Astrocyte of the hippocampus (primary cell): ENCODE measurements around the gene USP30.
A peak's percentile ranks its signal among the peaks of the same experiment; 100 is the strongest.

ENCODE experiments used
- DNase-seq: peaks from one replicate; pipeline ENCODE4 v3.0.0; 2011; ENCODE audit warnings: low read depth, low spot score

Gene USP30

DNA sequence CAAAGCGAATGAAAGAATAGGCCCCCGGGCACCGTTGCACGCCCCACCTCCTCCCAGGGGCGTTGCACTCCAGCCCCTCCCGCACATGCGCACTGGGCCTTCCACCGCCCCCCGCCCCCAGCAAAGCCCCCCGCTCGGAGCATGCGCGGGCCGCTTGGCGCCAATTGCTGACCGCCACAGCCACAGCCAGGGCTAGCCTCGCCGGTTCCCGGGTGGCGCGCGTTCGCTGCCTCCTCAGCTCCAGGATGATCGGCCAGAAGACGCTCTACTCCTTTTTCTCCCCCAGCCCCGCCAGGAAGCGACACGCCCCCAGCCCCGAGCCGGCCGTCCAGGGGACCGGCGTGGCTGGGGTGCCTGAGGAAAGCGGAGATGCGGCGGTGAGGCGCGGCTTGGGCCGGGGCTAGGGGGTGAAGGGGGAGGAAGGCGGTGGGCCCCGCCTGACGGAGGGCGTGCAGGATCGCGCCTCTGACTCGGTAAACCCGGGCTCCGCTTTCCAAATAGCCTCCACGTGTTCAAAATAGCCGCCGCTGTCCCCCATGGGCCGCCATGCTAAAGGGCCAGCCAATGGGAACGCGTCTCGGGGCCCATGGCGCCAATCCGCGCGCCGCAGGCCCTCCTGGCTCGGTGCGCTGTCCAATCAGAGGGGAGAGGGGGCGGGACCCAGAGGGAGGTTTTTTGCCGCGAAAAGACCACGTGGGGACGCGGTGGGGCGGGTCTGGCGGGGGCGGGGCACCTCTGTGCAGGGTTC lies 45.2 kb downstream of the USP30 start, which contains the start of gene UNG:
Gene UNG (plus strand): TSS at position 163 of the 748 bp plus-strand sequence. CDS start 83 bp downstream, at position 246.
- DNase-seq = peak; percentile 99

DNA sequence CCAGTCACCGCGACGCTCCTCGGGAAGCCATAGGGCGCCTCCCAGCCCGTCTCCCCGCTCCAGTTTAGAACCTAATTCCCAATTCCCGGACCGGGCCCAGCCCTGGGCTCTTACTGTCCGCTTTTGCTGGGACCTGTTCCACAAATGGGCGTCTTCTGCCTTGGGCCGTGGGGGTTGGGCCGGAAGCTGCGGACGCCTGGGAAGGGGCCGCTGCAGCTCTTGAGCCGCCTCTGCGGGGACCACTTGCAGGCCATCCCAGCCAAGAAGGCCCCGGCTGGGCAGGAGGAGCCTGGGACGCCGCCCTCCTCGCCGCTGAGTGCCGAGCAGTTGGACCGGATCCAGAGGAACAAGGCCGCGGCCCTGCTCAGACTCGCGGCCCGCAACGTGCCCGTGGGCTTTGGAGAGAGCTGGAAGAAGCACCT lies 45.8 kb downstream of the USP30 start:
- DNase-seq = peak; percentile 82

DNA sequence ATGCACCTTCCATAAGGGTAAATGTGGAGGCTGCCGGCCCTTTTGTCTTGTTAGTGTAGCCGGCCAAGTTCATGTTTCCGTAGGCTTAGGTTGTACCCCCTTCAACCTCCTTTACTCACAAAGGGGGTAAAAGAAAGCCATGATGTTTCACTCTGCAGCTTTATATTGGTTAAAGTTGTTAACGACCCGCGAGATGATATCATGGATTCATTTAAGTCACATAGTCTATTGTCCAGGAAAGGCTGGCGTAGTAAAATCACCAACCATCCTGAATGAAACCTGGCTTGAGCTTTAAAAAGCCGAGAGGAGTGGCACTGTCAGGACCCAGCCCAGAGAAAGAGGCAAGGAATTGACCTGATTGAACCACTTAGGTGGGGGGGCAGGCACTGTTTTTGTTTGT lies 46.3 kb downstream of the USP30 start:
- peak; percentile 40 for DNase-seq

DNA sequence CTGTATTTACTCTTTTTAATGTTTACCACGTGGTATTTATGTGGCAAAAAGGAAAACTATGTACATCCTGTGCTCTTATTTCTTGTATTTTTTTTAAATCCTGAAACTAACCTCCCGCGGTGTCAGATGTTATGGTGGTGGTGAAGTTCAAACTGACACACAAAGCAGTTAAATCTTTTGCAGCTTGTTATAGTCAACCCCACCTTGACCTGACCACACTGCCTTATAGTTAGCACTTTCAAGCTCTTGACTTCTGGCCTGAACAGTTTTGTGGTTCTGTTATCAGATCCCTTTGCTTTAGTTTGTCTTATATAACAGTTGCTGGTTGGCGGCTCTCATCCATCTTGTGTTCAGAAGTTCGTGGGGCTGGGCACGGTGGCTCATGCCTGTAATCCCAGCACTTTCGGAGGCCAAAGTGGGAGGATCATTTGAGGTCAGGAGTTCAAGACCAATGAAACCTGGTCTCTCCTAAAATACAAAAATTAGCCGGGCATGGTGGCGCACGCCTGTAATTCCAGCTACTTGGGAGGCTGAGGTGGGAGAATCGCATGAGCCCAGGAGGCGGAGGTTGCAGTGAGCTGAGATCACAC lies 47.1 kb downstream of the USP30 start:
- DNase-seq = no peak

DNA sequence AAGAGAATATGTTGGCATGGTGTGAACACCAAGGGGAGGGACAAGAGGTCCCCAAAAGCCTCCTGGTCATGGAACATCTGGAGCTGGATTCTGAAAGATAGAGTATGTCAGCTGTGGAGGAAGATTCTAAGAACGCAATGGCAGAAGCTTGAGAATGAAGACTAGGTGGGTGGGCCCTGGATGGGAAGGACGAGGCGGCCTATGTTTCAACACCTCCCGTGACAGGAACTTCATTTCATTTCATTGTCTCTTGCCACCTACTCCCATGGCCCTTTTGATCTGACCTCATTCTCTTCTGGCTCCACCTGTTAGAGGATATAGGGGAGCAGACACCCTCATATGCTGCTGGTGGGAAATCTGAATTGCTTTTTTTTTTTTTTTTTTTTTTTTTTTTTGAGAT lies 48.4 kb downstream of the USP30 start:
- DNase-seq = no peak

DNA sequence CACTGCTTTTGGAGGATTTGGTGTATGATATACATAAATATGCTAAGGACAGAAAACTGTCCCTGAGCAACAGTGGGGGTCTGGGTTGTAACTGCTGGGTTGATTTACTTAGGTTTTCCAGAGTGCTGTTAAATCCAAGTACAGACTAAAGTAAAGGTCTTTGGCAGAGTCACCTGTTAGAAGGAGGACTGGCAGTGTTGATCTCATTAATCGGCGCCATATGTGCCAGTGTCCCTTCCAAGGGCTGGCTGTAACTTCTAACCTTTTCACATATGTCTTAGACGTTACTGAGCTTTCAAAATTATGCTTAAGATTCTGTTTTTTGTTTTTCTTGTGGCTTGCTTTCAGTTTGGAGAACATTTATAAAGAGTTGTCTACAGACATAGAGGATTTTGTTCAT lies 50.1 kb downstream of the USP30 start:
- DNase-seq = no peak

DNA sequence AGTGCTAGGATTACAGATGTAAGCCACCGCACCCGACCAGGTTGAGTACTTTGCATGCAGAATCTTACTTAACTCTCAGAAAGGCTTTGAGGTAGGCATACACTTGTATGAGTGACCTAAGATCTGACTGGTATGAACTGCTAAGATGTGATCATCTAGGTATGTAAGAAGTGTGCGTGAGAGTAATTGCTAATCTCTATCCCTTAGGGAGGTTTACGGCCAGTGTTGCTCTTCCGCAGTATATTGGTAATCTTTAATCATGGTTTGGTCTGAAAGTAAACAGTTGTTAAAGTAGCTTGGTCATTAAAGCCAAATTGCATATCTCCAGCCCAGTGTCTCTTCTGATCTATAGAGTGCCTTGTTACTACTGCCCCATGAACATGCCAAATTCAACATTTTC lies 52.8 kb downstream of the USP30 start:
- no peak for DNase-seq

DNA sequence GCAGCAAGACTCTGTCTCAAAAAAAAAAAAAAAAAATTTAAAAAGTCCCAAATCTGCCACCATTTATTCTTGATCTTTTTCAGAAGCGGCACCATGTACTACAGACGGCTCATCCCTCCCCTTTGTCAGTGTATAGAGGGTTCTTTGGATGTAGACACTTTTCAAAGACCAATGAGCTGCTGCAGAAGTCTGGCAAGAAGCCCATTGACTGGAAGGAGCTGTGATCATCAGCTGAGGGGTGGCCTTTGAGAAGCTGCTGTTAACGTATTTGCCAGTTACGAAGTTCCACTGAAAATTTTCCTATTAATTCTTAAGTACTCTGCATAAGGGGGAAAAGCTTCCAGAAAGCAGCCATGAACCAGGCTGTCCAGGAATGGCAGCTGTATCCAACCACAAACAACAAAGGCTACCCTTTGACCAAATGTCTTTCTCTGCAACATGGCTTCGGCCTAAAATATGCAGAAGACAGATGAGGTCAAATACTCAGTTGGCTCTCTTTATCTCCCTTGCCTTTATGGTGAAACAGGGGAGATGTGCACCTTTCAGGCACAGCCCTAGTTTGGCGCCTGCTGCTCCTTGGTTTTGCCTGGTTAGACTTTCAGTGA lies 57.5 kb downstream of the USP30 start:
- no peak for DNase-seq

DNA sequence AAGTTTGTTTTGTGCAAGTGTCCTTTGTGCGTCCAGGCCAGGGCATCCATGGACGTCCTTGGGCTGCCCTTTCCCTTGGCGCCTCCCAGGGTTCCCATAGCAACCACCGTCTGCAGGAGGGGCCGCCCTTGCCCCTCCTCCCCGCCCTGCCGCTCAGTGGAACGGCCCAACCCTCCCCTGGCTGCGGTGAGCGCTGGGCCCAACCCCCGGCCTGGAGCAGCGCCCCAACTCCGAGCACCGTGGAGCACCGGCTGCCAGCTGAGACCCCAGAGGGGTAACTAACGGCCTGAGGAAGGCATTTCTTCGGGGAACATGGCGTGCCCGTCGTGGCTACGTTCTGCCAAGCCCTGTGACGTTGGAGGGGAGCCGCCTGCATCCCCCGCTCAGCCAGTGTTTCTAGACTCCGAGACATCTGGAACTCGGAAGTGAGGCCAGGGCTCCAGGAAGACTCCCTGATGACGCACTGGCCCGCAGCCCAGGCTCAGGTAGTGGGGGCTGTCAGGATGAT lies 58.7 kb downstream of the USP30 start:
- DNase-seq = peak; percentile 93

DNA sequence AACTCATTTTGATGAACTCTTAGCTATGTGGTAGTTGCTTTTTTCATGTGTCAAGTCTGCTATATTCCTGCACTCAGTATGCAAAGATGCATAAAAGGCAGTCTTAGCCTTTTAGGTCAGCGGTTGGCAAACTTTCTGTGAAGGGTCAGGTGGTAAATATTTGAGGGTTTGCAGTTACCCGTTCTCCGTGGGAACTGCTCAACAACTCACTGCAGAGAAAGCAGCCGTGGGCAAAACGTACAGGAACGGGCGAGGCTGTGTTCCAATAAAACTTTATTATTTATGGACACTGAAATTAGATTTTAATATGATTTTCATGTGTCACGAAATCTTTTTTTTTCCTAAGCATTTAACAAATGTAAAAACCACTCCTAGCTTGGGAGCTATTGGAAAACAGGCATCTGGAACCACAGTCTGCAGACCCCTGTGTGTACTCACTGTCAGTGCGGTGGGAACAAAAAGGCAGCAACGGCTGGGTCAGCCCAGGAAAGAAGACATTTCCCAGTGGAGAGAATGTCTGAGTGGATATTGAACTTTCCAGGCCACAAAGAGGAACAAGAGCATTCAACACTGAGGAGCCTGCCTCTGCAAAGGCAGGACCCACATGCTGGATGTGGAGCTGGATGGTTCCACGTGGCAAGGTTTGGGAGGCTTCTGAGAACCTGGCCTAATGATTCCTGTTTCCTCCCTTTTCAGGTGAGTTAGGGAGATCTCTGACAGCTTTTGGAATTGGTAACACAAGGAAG lies 60.5 kb downstream of the USP30 start:
- DNase-seq = no peak

DNA sequence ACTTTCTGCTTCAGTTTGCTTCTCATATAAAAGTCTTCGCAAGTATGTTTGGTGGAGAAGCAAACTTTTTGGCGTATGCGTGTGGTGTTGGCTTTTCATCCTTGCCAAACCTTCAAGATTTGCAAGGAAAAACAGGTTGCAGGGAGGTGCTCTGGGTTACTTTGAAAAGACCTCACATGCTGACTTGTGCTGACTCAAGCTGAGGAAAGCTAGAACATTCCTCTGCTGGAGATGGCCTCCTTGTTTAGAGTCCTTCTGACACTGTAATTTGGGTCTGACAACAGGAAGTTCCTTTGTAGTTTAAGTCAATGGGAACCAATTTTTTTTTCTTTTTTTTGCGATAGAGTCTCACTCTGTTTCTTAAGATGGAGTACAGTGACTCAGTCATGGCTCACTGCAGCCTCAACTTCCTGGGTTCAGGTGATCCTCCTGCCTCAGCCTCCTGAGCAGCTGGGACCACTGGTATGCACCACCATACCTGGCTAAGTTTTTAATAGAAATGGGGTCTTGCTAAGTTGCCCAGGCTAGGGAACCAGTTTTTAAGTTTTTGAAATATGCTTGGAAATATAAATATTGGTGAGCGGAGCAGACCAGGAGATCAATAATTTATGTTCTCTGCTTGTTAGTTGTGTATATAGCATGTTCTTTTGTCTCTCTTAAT lies 61.4 kb downstream of the USP30 start:
- DNase-seq = no peak

DNA sequence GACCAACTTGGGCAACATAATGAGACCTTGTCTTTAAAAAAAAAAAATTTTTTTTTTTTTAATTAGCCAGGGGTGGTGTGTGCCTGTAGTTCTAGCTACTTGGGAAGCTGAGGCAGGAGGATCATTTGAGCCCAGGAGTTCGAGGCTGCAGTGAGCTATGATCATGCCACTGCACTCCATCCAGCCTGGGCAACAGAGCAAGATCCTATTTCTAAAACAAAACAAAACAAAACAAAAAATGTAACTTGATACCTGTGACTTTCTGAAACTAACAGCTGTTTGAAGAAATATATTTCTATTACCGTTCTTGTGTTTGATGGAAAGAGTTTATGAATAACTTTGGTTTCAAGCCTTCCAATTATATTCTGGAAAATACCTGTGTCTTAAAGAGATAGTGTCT lies 62.3 kb downstream of the USP30 start:
- DNase-seq = no peak

DNA sequence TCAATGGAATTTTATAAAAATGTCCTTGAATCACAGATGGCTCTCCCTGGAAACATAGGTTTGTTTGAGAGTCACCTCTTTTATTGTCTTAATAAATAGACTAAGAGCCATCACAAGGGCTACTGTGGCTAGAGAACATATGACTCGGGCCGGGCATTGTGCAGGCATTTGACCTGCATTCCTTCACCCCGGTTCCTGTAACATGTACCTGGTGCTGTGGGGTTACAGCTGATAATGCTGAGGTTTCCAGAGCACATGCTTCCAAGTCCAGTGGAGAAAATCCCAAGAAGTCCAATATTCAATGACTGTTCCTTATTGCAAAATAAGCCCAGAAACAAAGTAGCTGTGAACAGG lies 63.0 kb downstream of the USP30 start:
- DNase-seq = no peak

DNA sequence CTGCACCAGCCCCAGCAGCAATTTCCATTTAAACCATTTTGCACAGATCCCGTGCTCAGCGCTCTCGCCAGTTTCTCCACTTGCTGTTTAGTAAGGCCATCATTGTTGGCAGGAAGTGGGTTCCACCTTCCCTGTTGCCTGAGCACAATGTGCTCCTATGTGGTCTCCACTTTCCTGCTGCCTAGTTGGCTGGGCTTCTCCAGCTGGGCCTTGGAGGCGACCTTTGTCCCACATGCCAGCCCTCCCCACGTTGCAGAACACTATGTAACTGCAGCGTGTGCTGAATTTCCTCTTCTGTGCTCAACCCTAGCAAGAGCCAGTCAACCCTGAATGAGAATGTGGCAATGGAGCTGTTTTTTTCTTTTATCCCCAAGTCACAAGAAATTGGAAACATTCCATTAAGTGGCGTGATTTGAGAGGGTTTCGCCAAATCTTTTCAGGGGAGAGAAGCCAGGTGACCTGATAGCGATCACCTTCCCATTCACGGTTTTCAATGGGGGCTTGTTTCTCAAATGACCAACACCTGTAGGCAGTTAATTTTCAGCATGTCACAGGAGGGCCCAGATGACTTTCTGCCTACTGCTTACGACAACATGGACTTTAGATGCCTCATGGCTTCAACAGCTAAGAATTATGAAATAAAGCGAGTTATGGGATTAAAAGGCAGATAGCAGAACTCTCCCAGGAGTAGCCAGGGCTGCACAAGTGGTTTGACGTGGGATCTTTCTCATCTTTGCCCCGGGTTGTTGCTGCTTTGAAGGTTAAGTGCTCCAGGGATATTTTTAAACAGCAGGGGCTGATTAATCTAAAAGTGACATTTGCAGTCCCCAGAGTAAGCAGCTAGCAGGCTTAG lies 63.6 kb downstream of the USP30 start, which contains the start of gene ACACB:
Gene ACACB (plus strand): TSS at position 830 of the 853 bp plus-strand sequence. CDS start 22,819 bp downstream, outside the sequence.
- DNase-seq = no peak

DNA sequence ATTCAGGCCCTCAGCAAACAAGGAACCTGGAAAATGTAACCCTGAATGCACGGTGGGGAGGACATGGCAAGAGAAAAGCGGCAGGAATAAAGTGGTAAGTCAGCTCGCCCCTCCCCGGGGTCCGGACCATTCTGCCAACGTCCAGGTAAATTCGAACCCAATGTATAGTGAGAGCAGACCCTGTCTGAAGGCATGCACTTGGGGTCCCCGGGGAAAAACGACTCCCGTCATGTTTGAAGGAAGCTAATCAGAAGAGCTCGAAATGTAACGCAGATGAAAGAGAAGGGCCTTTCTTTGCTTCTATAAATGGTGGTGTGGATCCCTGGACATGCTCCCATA lies 64.2 kb downstream of the USP30 start:
- no peak for DNase-seq

DNA sequence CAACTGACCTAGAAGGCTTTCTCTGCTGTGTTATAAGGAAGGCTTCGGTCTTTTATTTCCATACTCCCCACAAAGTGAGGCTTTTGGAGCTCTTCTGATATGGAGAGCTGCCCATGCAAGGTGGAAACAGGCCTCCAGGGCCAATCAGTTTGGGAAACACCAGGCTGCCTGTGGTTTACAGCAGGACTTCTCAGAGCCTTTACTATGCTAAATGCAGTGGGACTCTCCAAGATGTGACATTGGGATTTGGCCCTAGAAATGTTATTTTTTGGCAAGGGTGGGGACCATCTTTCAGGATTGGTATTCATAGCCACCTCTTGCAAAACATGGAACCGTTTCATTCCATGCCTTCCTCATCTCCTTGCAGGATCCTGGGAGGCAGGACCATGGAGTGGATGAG lies 67.7 kb downstream of the USP30 start:
- DNase-seq = no peak

DNA sequence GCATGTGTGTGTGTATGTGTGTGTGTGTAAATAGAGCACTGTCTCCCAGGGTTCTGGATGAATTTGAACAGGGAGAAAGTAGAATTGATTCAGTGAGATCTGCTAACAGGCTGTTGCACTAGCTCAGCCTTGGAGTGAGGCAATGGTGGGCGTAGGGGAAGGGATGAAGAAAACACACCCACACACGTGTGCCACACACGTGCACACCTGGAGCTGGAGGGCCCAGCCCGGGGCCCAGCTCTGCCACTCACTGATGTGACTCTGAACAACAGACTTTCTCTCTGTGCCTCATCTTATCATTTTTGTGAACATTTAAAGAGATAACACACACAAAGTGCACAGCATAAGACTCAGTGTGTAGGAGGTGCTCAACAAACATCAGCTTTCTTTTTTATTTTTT lies 68.2 kb downstream of the USP30 start:
- DNase-seq = no peak

DNA sequence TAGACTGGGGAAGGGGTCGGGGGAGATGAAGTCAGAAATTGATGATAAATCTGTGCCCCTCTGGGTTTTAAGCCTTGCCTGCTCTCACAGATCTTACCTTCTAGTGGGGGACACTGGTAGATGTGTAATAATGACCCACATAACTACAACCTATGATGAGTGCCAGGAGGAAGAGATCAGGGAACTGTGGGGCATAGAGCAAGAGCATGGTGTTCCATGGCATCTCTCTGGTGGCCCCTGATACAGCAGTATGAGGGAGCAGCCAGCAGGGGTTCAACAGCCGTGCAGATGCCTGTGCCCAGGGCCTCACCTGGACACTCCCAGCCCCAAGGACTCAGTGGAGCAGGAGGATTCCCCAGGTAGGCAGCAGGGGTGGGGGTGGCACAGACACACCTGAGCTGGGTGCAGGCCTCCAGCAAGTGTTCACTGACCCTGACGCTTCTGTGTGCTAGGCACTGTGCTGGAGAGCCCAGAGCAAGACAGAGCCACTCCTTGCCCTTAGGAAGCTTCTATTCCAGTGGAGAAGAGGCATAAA lies 69.0 kb downstream of the USP30 start:
- no peak for DNase-seq

DNA sequence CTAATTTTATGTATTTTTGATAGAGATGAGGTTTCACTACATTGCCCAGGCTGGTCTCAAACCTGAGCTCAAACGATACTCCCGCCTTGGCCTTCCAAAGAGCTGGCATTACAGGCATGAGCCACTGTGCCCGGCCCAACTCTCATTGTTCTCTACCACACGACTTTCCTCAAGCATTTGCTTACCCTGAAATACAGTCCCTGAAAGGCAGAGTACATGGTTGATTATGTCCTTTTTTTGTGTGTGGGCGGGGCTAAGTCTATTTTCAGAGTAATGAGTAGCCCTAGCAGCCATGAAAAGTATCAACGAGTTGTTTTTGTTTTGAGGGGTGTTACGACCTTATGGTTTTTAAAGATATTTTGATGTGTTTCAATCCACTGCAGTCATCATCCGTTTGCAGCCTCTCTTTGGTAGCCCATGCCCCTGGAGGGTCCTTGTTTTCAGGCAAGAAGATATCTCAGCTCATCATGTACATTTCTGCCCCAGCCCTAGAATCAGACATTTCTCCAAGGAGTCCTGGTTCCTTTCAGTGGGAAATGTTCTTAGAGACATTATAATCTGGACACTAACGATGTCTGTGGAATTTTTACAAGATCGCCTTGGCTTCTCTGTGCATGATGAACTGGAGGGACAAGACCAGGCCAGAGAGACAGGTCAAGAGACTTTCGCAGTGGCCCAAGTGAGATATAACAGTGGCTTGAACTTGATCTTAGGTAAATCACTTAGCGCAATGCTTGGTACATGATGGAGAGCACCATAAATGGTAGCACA lies 72.7 kb downstream of the USP30 start:
- DNase-seq = no peak

DNA sequence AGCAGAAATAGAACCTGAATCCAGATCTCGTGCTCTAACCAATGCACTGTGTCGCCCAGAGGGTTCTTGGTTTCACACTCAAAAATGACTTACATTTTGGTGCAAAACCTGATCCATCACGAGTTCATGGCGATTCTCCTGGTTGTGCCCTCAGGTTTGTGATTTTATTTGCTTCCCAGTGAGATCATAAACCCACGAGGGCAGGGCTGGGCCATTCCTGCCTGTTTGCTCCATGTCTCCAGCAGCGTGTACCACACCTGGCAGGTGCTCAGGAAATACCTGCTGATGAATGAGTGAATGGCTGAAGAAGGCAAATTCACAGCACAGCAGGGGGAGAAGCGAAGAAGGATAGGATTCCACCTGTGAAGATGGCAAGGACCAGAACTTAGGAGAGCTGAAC lies 73.4 kb downstream of the USP30 start:
- DNase-seq = no peak
